GM19324 (cell line): Measurements from ENCODE around the gene PDIA6.

Experiments used
- ATAC-seq: cut with Tn5 transposase; IDR thresholded peaks from one replicate; pipeline ENCODE4 v1.9.1; 2021; ENCODE audit warnings: mild to moderate bottlenecking, moderate library complexity; ENCODE audit not compliant: unreplicated experiment, low FRiP score

PDIA6 gene

DNA sequence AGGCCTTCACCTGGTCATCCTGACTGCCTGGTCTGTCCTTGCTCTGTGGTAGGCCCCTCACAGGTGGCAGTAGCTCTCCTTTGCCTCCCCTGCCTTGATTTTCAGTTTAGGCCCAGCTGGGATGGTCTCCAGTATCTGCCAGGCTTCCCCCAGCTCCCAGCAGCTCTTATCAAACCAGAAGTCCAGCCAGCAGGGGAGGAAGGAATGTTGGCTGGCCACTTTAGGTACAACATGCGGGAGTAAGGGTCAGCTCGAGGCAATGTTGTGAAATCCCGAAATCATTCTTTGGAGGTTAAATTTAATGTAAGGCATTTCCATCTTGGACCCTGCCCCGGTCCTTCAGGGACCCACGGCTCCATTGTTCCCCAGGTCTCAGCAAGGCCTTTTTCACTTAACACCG lies 74.4 kb downstream of the PDIA6 start:
- no peak for ATAC-seq

DNA sequence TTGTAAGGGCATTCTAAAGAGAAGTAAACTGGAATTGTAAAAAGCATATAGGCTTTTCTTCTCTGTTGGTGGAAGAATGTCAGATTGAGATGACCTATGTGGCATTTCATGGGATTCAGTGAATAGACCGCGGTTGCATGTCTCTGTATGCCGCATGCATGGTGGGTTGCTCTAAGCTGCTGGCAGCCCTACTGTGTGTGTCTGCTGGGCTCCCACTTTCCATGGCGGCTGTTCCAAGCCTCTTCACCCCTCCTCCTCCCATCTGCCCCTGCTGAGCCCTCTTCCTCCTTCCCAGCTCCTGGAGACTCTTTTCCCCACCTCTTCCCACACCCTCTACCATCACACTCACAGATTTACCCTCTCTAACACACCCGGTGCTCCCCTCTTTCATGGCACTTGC lies 78.6 kb downstream of the PDIA6 start:
- ATAC-seq, result no peak

DNA sequence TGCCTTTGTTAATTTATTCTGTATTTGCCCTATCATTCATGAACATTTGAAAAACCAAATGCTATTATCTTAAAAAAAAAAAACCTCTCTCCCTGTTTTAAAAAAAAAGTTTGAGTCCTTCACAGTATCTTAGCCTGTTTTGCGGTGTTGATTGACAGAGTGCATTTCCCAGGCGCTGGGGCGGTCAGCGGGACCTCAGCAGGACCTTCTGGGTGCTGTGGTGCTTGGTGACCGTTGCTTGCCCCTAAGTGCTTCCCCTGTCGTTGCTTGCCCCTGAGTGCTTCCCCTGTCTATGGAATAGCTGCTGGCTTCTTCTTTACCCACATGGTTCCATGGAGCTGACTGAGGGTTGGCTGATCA lies 79.0 kb downstream of the PDIA6 start:
- ATAC-seq, result no peak
